ENCODE results near the gene GAP43. TPM values are rescaled to one million over a fixed set of nuclear protein-coding genes. Genes with fewer than 3 reads are reported as not detected.
"Not testable (repeated sequence)": the region's sequence is repeated elsewhere in the genome, so short reads cannot be mapped to it uniquely, and the experiment has no call there.

Gene GAP43
- total and polyA plus RNA-seq, 4 donors: 0.06 to 0.60 (median 0.19) TPM

- no peak for ATAC-seq (ENCODE audit: insufficient read depth, low FRiP score)
- 94 to 96% methylated on average over 3 of the region's 3 CpGs for WGBS, 2 donors
- no peak for TF ChIP-seq CTCF (IDR thresholded peaks at IDR 0.05; ENCODE audit: control extremely low read depth, extremely low read depth)
Observed at GRCh38 chr3:115725800-115726199, 102.5 kb downstream of the GAP43 start.

GRCh38 chr3:115727135-115727534 lies 103.8 kb downstream of the GAP43 start:
- no peak for TF ChIP-seq CTCF (IDR thresholded peaks at IDR 0.05; ENCODE audit: control extremely low read depth, extremely low read depth)
- H3K4me3 ChIP-seq: no peak overlapping the region
- H3K9ac ChIP-seq (ENCODE audit: insufficient read depth in 1 of 2, low read length in 2 of 2): no peak overlapping the region
- WGBS, 2 donors: 84 to 87% methylated on average over 1 of the region's 1 CpG
- H3K4me1 ChIP-seq (ENCODE audit: control insufficient read depth in 5 of 5, insufficient read depth in 5 of 5, low read length in 5 of 5): no peaks in the 10 kb centered on the region
- DNase-seq: no peak
- no peak overlapping the region for H3K27ac ChIP-seq (ENCODE audit: low read depth in 1 of 2, low read length in 1 of 2)
- no peaks in the 10 kb centered on the region for H3K9me3 ChIP-seq (ENCODE audit: control insufficient read depth in 4 of 4, insufficient read depth in 3 of 4, low read length in 3 of 4)
- ATAC-seq (ENCODE audit: insufficient read depth, low FRiP score): no peak
- no peaks in the 10 kb centered on the region for H3K27me3 ChIP-seq (ENCODE audit: control insufficient read depth in 3 of 3, insufficient read depth in 3 of 3, low read length in 2 of 3)
- H3K36me3 ChIP-seq (ENCODE audit: control insufficient read depth in 4 of 4, insufficient read depth in 4 of 4, low read length in 4 of 4): no peaks in the 10 kb centered on the region

More at GRCh38 chr3:115725800-115726199, 102.5 kb downstream of the GAP43 start:
- Histone ChIP-seq H3K27me3 (ENCODE audit: control insufficient read depth in 3 of 3, insufficient read depth in 3 of 3, low read length in 2 of 3) (no peaks in the 10 kb centered on the region), H3K27ac (ENCODE audit: low read depth in 1 of 2, low read length in 1 of 2) (no peak overlapping the region), H3K9me3 (ENCODE audit: control insufficient read depth in 4 of 4, insufficient read depth in 3 of 4, low read length in 3 of 4) (no peaks in the 10 kb centered on the region), H3K4me1 (ENCODE audit: control insufficient read depth in 5 of 5, insufficient read depth in 5 of 5, low read length in 5 of 5) (no peaks in the 10 kb centered on the region), H3K4me3 (no peak overlapping the region), H3K36me3 (ENCODE audit: control insufficient read depth in 4 of 4, insufficient read depth in 4 of 4, low read length in 4 of 4) (no peaks in the 10 kb centered on the region), H3K9ac (ENCODE audit: insufficient read depth in 1 of 2, low read length in 2 of 2) (no peak overlapping the region)
- no peak for DNase-seq

- no peaks in the 10 kb centered on the region for H3K9me3 ChIP-seq (ENCODE audit: control insufficient read depth in 4 of 4, insufficient read depth in 3 of 4, low read length in 3 of 4)
- no peak overlapping the region for H3K4me3 ChIP-seq
- H3K27ac ChIP-seq (ENCODE audit: low read depth in 1 of 2, low read length in 1 of 2): no peak overlapping the region
- ATAC-seq (ENCODE audit: insufficient read depth, low FRiP score) (no peak), DNase-seq (no peak)
- no peak for TF ChIP-seq CTCF (IDR thresholded peaks at IDR 0.05; ENCODE audit: control extremely low read depth, extremely low read depth)
- H3K36me3 ChIP-seq (ENCODE audit: control insufficient read depth in 4 of 4, insufficient read depth in 4 of 4, low read length in 4 of 4): no peaks in the 10 kb centered on the region
- no peak overlapping the region for H3K9ac ChIP-seq (ENCODE audit: insufficient read depth in 1 of 2, low read length in 2 of 2)
- H3K27me3 ChIP-seq (ENCODE audit: control insufficient read depth in 3 of 3, insufficient read depth in 3 of 3, low read length in 2 of 3): no peaks in the 10 kb centered on the region
- no peaks in the 10 kb centered on the region for H3K4me1 ChIP-seq (ENCODE audit: control insufficient read depth in 5 of 5, insufficient read depth in 5 of 5, low read length in 5 of 5)
Observed at GRCh38 chr3:115728013-115728412, 104.7 kb downstream of the GAP43 start.

GRCh38 chr3:115736341-115736740 lies 113.0 kb downstream of the GAP43 start:
- not testable (repeated sequence) for H3K9ac ChIP-seq (ENCODE audit: insufficient read depth in 1 of 2, low read length in 2 of 2)

More at GRCh38 chr3:115736341-115736740, 113.0 kb downstream of the GAP43 start:
- not testable (repeated sequence) for H3K9me3 ChIP-seq (ENCODE audit: control insufficient read depth in 4 of 4, insufficient read depth in 3 of 4, low read length in 3 of 4); H3K27me3 ChIP-seq (ENCODE audit: control insufficient read depth in 3 of 3, insufficient read depth in 3 of 3, low read length in 2 of 3); H3K4me1 ChIP-seq (ENCODE audit: control insufficient read depth in 5 of 5, insufficient read depth in 5 of 5, low read length in 5 of 5); ATAC-seq (ENCODE audit: insufficient read depth, low FRiP score); H3K27ac ChIP-seq (ENCODE audit: low read depth in 1 of 2, low read length in 1 of 2); H3K36me3 ChIP-seq (ENCODE audit: control insufficient read depth in 4 of 4, insufficient read depth in 4 of 4, low read length in 4 of 4); DNase-seq; H3K4me3 ChIP-seq
- WGBS, 2 donors: 88 to 98% methylated on average over 3 of the region's 3 CpGs
